ENCODE measurements around the gene SLC12A4. TPM values are rescaled to one million over a fixed set of nuclear protein-coding genes. Genes with fewer than 3 reads are reported as not detected.
"Not testable (repeated sequence)": the region's sequence is repeated elsewhere in the genome, so short reads cannot be mapped to it uniquely, and the experiment has no call there.

Gene SLC12A4
- total RNA-seq, 1 donor from 2014 or later: 117 TPM

DNA sequence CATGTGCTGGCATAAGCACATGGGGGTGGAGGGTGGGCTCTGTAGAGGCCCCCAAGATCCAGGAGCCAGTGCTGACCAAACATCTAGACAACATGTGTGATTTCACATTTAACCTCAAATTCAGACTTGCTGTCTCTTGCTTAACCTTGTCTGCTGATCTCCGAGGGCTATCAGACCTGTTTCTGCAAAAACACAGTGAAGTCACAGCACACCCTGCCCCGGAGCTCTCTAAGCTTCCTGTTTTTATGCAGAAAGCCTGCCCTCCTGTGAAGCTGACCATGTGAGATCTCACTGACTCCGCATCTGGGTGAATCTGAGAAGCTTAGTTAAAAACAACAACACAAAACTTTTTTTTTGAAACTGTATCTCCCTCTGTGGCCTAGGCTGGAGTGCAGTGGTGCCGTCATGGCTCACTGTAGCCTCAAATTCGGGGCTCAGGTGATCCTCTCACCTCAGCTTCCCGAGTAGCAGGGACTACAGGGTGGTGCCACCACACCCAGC lies 37.4 kb upstream of the SLC12A4 start:
- no peaks in the 10 kb centered on the region for H3K36me3 Mint-ChIP-seq (ENCODE audit: low read depth)
- peaks cover 3% of the 10 kb centered on the region for H3K27me3 Mint-ChIP-seq (ENCODE audit: low read depth)
- no peaks in the 10 kb centered on the region for H3K4me1 Mint-ChIP-seq (ENCODE audit: low read depth)
- TF ChIP-seq, protein P1, sequence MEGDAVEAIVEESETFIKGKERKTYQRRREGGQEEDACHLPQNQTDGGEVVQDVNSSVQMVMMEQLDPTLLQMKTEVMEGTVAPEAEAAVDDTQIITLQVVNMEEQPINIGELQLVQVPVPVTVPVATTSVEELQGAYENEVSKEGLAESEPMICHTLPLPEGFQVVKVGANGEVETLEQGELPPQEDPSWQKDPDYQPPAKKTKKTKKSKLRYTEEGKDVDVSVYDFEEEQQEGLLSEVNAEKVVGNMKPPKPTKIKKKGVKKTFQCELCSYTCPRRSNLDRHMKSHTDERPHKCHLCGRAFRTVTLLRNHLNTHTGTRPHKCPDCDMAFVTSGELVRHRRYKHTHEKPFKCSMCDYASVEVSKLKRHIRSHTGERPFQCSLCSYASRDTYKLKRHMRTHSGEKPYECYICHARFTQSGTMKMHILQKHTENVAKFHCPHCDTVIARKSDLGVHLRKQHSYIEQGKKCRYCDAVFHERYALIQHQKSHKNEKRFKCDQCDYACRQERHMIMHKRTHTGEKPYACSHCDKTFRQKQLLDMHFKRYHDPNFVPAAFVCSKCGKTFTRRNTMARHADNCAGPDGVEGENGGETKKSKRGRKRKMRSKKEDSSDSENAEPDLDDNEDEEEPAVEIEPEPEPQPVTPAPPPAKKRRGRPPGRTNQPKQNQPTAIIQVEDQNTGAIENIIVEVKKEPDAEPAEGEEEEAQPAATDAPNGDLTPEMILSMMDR (IDR thresholded peaks at IDR 0.05): no peak
- no peak overlapping the region for H3K4me3 Mint-ChIP-seq (ENCODE audit: unreplicated experiment)
- H3K27ac Mint-ChIP-seq (ENCODE audit: unreplicated experiment): no peak overlapping the region
- DNase-seq (ENCODE audit: low spot score): no peak
- no peaks in the 10 kb centered on the region for H3K9me3 Mint-ChIP-seq (ENCODE audit: low read depth)

DNA sequence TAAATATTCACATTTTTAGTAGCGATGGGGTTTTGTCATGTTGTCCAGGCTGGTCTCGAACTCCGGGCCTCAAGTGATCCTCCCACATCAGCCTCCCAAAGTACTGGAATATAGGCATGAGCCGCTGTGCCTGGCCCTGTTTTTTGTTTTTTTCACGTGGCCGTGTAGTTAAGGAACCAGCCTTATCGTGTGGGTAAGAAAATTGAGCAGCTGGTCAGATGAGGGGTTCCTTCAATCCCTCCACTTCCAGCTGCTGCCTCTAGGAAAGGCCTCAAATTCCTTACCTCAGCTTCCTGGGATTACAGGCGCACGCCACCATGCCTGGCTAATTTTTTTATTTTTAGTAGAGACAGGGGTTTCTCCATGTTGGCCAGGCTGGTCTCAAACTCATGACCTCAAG lies 36.8 kb upstream of the SLC12A4 start:
- Mint-ChIP-seq H3K27me3 (ENCODE audit: low read depth) (peaks cover 4% of the 10 kb centered on the region), H3K4me3 (ENCODE audit: unreplicated experiment) (no peak overlapping the region), H3K9me3 (ENCODE audit: low read depth) (no peaks in the 10 kb centered on the region), H3K4me1 (ENCODE audit: low read depth) (no peaks in the 10 kb centered on the region), H3K27ac (ENCODE audit: unreplicated experiment) (no peak overlapping the region), H3K36me3 (ENCODE audit: low read depth) (no peaks in the 10 kb centered on the region)
- DNase-seq (ENCODE audit: low spot score): no peak
- TF ChIP-seq, protein P1 (IDR thresholded peaks at IDR 0.05): no peak

GRCh38 chr16:68003031-68003430 lies 34.6 kb upstream of the SLC12A4 start:
- Mint-ChIP-seq H3K4me3 (ENCODE audit: unreplicated experiment) (no peak overlapping the region), H3K4me1 (ENCODE audit: low read depth) (no peaks in the 10 kb centered on the region)

DNA sequence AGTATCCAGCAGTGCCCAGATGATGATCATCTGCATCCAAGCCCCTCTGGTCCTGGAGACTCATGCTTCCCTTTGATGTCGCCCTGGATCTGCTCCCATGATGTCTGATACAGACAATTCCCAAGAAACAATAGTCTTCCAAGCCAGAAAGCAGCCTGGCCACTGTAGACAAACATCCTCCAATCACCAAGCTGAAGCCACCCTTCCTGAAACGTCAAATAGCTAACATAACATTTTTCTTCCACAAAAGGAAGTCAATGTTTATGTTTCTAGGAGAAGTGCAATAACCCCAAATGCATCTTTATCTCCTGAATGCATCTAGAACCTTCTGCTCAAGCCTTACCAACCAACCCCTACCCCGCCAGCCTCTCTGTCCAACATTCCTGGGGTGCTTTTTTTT lies 32.0 kb upstream of the SLC12A4 start:
- no peak overlapping the region for H3K27ac Mint-ChIP-seq (ENCODE audit: unreplicated experiment)

More at GRCh38 chr16:68003031-68003430, 34.6 kb upstream of the SLC12A4 start:
- no peak overlapping the region for H3K27ac Mint-ChIP-seq (ENCODE audit: unreplicated experiment)
- no peaks in the 10 kb centered on the region for H3K36me3 Mint-ChIP-seq (ENCODE audit: low read depth)
- TF ChIP-seq, protein P1 (IDR thresholded peaks at IDR 0.05): no peak
- H3K27me3 Mint-ChIP-seq (ENCODE audit: low read depth): peaks cover 1% of the 10 kb centered on the region
- no peak for DNase-seq (ENCODE audit: low spot score)
- H3K9me3 Mint-ChIP-seq (ENCODE audit: low read depth): no peaks in the 10 kb centered on the region

GRCh38 chr16:67999985-68000384 lies 31.5 kb upstream of the SLC12A4 start:
- no peaks in the 10 kb centered on the region for H3K36me3 Mint-ChIP-seq (ENCODE audit: low read depth)
- no peaks in the 10 kb centered on the region for H3K9me3 Mint-ChIP-seq (ENCODE audit: low read depth)
- H3K4me1 Mint-ChIP-seq (ENCODE audit: low read depth): no peaks in the 10 kb centered on the region
- no peak for DNase-seq (ENCODE audit: low spot score)
- H3K4me3 Mint-ChIP-seq (ENCODE audit: unreplicated experiment): no peak overlapping the region
- peaks cover 1% of the 10 kb centered on the region for H3K27me3 Mint-ChIP-seq (ENCODE audit: low read depth)
- H3K27ac Mint-ChIP-seq (ENCODE audit: unreplicated experiment): no peak overlapping the region
- TF ChIP-seq, protein P1 (IDR thresholded peaks at IDR 0.05): no peak

More for the DNA sequence above, 32.0 kb upstream of the SLC12A4 start:
- H3K36me3 Mint-ChIP-seq (ENCODE audit: low read depth): no peaks in the 10 kb centered on the region
- no peak for DNase-seq (ENCODE audit: low spot score)
- no peaks in the 10 kb centered on the region for H3K4me1 Mint-ChIP-seq (ENCODE audit: low read depth)
- H3K4me3 Mint-ChIP-seq (ENCODE audit: unreplicated experiment): no peak overlapping the region
- no peaks in the 10 kb centered on the region for H3K9me3 Mint-ChIP-seq (ENCODE audit: low read depth)
- H3K27me3 Mint-ChIP-seq (ENCODE audit: low read depth): peaks cover 1% of the 10 kb centered on the region
- TF ChIP-seq, protein P1 (IDR thresholded peaks at IDR 0.05): no peak

GRCh38 chr16:67998779-67999688 lies 30.6 kb upstream of the SLC12A4 start, which contains the start of gene DPEP2:
DPEP2 (minus strand) TSS chr16:67999484; CDS start chr16:67993212, 6,272 bp downstream.
- not testable (repeated sequence) for H3K27me3 Mint-ChIP-seq (ENCODE audit: low read depth); H3K4me1 Mint-ChIP-seq (ENCODE audit: low read depth); H3K27ac Mint-ChIP-seq (ENCODE audit: unreplicated experiment); H3K36me3 Mint-ChIP-seq (ENCODE audit: low read depth); H3K9me3 Mint-ChIP-seq (ENCODE audit: low read depth); H3K4me3 Mint-ChIP-seq (ENCODE audit: unreplicated experiment); DNase-seq (ENCODE audit: low spot score)

GRCh38 chr16:67998231-67998778 lies 29.9 kb upstream of the SLC12A4 start:
- H3K27ac Mint-ChIP-seq (ENCODE audit: unreplicated experiment); H3K4me3 Mint-ChIP-seq (ENCODE audit: unreplicated experiment); H3K4me1 Mint-ChIP-seq (ENCODE audit: low read depth); H3K27me3 Mint-ChIP-seq (ENCODE audit: low read depth); H3K36me3 Mint-ChIP-seq (ENCODE audit: low read depth); H3K9me3 Mint-ChIP-seq (ENCODE audit: low read depth); DNase-seq (ENCODE audit: low spot score): not testable (repeated sequence)
